GM12891 (cell line): ENCODE measurements around the gene POFUT2.

Experiments
- POLR2A ChIP-seq: IDR thresholded peaks from 2 replicates; pipeline ENCODE4 v1.6.1; 2011; ENCODE audit warnings: low read depth, low read length, control low read depth
- POLR2AphosphoS5 ChIP-seq: IDR thresholded peaks from 2 replicates; pipeline ENCODE4 v1.6.1; 2011; ENCODE audit warnings: low read depth, low read length, control low read depth
- POU2F2 ChIP-seq: IDR thresholded peaks from 2 replicates; pipeline ENCODE4 v1.6.1; 2011; ENCODE audit warnings: low read depth, mild to moderate bottlenecking, control low read depth, low read length, moderate library complexity
- SPI1 ChIP-seq: IDR thresholded peaks from 2 replicates; pipeline ENCODE4 v1.6.1; 2011; ENCODE audit warnings: low read depth, low read length, control low read depth
- TAF1 ChIP-seq: IDR thresholded peaks from 2 replicates; pipeline ENCODE4 v1.6.1; 2011; ENCODE audit warnings: low read depth, low read length, control low read depth

DNA sequence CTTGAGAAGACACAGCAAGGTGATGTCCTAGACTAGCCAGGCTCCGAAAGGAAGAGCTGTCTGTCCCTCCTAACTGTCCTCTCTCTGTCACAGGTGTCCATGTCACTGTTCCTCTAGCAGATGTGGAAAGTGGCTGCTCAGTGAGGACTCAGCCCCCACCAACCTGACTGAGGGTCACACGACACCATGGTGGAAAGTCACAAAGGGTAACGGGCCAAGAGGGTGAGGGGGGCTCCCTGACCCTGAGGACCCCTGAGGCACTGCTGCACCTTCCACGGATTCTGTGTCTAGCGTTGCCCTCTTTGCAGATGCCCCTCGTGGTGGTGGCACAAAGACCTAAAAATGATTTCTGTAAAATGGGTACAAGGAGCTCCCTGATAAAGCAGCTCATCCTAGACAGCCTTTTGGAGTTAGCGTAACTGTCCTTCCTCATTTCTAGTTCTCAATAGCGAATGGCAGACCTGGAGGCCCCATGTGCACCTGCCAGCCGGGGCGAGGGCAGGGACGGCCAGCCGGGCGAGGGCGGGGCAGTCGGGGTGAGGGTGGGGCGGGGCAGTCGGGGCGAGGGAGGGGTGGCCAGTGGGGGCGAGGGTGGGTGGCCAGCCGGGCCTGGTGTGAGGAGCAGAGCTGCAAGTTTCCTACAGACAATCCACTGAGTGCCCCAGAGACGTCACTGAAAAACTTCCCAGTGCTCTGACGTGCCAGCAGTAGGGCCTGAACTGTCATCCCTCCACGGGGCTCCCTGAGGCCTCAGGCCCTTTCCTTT lies 23.4 kb downstream of the POFUT2 start:
- TF ChIP-seq TAF1 (no peak), POLR2A (no peak), POLR2AphosphoS5 (no peak), POU2F2 (no peak), SPI1 (no peak)
